Measurements from ENCODE around the gene OPTC.
"Not testable (repeated sequence)": the region's sequence is repeated elsewhere in the genome, so short reads cannot be mapped to it uniquely, and the experiment has no call there.

OPTC gene, protein sequence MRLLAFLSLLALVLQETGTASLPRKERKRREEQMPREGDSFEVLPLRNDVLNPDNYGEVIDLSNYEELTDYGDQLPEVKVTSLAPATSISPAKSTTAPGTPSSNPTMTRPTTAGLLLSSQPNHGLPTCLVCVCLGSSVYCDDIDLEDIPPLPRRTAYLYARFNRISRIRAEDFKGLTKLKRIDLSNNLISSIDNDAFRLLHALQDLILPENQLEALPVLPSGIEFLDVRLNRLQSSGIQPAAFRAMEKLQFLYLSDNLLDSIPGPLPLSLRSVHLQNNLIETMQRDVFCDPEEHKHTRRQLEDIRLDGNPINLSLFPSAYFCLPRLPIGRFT

DNA sequence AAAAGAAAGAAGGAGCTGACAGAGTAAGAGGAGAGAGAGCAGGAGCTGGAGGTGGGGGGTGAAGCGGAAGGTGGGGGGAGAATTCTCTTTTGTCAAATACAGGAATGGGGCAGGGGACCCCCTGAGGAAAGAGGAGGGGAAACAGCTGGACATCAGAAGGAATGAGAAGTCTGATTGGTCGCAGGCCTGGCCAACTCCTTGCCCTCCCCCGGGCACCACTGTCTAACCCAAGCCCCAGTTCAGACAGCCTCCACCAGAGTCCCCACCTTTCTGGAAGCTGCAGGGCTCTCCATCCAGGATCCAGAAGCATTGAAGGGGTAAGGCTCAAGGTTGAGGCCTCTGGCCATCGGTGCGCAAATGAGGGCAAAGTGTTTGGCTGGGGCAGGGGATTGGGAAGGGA lies at the start of gene OPTC:
Gene OPTC, plus strand, starts transcription at position 253 of the 400 bp plus-strand sequence. CDS start 1,853 bp downstream, outside the sequence.
- DNase-seq: no peak

DNA sequence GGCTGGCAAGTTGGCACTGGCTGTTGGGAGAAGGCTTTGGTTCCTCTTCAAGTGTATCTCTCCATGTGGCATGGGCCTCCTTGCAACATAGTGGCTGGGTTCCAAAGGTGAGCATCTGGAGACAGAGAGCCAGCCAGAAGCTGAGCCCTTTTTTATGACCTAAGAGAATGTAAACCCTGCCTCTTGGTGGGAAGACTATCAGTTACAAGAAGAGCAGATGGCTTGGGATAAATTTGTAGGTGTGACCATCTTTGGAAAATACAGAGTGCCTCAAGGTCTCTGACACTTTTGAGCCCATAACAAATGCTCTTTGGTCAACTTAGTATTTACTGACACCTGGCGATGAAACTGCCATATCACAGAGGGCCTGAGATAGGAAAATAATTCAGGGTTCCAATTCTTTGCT lies 49.8 kb upstream of the OPTC start:
- no peak for DNase-seq

DNA sequence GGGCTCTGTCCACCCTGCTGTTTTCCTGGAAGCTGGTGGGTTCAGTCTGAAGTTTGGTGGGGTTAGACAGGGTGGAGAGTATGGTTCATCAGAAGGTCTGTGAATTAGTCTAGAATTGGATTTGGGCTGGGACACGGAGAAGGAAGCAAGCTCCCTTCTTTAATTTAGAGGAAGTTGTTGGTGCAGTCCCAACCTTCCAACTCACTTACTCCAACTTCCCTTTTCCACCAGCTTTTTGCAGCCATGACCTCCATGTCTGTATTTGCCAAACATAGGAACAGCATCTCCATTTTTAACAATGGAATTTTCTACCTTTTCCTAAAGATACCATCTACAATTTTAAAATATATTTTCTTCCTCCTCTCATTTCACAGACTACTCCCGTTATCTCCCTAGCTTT lies 46.8 kb upstream of the OPTC start:
- DNase-seq: no peak

DNA sequence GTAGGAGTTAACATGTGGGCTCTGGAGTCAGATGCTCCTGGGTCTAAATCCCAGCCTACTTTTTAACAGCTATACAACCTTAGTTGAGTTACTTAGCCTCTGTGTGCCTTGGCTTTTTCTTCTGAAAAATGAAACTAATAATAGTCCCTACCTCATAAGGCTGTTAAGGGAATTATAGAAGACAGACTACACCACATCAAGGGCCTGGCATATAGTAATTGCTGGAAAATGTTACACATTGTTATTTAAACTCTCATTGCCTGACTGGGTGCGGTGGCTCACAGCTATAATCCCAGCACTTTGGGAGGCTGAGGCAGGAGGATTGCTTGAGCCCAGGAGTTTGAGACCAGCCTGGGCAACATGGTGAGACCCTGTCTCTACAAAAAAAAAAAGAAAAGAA lies 46.4 kb upstream of the OPTC start:
- DNase-seq: not testable (repeated sequence)

DNA sequence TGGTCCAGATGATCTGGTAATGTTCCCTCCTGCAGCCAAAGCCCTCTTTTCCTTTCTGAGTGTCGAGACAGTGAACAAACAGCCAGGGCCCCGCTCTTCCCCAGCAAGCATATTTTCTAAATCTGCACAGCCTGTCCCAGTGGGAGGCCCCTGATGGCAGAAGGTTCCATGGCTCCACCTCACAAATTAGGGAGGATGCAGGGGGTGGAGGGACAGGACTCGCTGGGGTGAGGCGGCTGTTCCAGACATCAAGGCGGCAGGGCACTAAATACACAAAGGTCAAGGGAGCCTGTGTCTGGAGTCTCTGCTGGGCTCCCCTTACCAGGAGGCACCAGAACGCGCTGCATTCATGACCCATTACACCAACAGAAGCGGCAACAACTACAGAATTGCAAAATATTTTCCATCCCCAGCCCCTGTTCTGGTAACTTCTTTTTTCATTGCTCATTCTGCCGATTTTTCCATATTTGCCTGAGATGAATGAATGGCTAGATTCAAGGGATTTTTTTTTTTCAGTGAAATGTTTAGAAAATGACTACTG lies 45.4 kb upstream of the OPTC start:
- no peak for DNase-seq

DNA sequence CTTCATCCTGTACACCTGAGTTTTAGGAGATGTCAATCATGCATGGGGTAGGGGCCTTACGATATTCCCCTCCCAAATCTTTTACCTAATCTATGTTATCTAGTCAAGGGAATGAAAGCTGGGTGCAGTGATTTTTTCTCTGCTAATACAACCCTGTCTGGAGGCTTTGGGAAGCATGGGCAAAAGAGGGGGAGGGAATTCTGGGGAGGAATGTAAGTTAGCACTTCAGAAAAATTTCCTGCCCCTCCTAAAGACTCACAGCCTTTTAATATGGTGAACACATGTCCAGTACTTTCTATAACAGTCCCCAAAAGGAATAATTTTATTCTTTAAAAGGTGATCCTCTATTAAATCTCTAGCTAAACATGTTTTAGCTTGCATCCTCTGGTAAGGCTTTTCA lies 44.0 kb upstream of the OPTC start:
- no peak for DNase-seq

DNA sequence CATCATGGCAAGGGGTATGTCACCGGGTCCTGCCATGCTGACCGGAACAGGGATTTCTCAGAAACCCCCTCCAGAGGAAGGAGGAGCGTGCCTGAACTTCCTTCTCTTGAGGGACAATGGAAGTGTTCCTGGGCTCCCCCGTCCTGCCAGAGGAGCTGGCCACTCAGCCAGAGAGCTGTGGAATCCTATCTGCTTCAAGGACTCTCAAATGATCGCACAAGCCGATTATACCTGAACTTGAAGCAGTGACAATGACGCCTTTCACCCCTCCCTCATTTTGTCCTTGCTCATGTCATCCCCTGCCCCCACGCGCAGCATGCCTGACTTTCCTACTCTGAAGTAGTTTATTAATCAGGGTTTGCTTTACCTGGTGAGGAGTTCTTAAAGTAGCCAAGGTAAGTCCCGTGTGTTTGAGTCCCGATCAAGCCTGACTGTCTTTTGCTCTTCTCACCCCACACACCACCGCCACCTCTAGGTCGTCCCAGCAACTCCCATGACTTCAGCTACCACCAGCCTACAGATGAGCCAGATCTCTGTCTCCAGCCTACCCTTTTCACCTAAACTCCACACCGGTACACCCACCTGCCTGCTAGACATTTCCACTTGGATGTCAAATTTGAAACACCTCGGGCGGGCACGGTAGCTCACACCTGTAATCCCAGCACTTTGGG lies 43.3 kb upstream of the OPTC start:
- no peak for DNase-seq

DNA sequence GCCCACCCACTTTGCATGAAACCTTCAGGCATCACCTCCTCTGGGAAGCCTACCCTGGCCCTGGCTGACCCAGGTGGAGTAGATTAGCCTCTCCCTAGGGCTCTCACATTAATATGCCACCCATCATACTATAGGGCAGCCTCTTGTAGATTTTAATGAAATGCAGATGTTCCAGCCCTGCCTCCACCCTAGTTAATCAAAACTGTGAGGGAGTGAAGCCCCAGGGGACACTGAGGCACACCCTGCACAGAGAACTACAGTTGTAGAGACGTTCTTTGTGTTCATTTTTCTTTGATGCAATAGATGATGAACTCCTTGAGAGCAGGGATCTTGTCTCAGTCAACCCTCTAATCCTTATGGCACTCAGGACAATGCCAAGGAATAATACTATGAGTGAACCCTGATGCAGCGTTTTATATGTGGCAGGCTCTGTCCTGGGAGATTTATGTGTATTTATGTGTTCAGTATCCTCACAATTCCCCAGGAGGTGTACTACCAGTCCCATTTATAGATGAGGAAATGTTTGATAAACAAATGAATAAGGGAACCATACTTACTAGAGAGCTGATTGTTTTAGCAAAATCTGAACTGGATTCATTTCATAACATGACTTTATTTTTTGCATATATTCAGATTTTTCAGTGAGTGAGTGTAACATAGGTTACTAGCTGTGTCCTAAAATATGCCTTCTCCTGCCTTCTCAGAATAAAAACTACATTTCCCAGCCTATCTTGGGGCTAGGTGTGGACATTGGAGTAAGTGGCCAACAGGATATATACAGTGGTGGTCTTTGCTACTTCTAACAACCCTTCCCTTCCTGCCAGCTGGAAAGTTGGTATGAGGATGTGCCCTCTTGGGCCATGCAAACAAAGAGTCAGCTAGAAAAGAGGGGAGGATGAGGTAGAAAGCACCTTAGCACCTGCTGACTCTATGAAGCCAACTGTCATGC lies 41.8 kb upstream of the OPTC start:
- no peak for DNase-seq

DNA sequence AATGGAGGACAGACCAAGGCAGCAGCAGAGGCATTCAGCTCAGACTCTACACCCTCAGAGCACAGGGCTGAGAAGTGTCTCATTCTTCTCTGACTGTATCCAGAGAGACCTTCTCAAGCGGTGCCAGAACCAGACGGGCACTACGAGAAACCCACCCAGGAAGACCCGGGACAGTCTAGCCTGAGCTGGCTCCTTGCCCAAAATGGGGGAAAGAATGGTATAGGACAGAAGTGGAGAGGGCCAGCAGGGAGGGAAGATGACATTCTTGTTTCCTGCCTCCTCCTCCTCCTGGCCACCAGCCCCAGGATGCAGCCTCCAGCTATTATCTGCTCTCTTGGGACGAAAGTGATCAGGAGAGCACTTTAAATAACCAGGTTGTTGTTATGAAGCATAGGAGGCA lies 40.9 kb upstream of the OPTC start:
- no peak for DNase-seq

DNA sequence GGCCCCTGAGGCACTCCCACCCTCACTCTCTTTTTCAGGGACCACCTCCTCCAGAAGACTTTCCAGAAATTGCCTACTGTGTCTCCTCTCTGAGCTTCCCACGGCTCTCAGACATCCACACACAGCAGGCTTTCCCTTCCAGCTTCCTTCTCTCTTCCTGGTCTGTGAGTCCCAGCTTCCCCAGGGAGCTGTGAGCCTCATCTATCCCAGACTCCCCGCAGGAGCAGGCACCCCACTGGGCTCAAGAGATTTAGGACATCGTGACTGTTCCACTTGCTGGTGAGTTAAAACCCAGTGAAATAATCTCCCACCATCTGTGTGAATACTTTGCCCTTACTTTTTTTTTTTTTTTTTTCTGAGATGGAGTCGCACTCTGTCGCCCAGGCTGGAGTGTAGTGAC lies 40.3 kb upstream of the OPTC start:
- no peak for DNase-seq

DNA sequence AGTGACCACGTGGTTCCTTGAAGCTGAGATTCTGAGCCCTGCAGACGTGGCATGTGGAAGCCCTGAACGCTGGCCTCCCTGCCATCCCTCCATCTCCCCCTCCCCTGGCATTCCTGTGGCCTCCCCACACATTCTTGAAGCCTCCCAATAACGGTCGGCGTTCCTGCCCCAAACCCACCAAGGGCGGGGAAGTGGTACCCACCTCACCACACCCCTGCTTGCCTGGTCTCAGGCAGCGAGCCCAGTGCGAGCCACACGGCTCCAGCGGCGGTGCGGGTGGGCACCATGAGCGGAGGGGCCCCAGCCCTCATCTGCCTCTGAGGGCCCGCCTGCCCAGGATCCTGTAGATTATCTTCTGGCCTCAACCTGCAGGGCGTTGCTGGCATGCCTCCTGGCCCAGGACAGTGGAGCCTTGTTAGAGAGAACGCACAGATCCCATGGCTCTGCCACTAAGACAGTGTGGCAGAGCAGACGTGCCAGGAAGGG lies 38.9 kb upstream of the OPTC start:
- DNase-seq: no peak

DNA sequence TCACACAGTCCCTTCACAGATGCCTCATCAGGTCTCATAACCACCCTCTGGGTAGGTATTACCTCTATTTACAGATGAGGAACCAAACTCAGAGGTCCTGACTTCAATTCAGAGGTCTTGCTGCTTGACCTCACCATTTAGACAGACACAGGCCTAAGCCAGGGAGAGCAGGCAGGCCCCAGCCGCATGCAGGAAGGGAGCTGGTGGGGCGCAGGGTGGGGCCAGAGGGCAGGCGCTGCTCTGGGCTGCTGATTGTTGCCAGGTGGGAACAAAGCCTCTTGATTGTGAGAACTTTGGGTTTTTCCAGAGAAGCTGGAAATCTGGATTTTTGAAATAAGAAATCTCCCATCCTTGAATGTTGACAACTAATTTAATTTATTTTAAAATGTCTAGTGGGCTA lies 38.2 kb upstream of the OPTC start:
- no peak for DNase-seq

DNA sequence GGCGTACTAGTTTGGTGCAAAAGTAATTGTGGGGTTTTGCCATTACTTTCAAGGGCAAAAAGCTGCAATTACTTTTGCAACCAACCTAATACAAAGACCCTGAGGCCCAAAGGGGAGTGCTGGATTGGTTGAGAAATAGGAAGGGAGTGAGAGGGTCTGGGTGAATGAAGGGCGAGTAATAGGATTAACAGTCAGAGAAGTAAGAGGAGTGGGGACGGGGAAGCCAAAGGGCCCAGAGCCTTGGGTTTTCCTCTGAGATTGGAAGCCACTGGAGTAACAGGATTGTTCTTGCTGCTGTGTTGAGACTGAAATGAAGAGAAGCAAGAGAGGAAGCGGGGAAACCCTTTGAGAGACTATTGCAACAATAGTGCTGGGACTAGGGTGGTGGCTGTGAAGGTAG lies 37.4 kb upstream of the OPTC start:
- DNase-seq: no peak

DNA sequence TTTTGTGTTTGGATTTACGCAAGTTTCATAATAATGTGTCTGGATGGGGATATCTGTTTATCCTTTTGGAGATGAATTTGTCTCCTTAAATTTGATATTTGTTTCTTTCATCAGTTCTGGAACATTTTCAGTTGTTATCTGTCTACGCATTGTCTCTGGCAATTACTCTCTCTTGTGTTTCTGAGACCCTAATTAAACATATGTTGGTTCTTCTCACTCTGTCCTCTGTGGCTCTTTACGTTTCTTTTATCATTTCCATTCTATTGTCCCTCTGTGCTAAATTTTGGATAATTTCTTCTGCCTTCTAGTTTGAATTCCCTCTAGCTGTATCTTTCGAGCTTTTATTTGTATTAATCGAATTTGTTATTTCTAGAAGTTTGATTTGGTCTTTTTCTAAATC lies 35.9 kb upstream of the OPTC start:
- no peak for DNase-seq

DNA sequence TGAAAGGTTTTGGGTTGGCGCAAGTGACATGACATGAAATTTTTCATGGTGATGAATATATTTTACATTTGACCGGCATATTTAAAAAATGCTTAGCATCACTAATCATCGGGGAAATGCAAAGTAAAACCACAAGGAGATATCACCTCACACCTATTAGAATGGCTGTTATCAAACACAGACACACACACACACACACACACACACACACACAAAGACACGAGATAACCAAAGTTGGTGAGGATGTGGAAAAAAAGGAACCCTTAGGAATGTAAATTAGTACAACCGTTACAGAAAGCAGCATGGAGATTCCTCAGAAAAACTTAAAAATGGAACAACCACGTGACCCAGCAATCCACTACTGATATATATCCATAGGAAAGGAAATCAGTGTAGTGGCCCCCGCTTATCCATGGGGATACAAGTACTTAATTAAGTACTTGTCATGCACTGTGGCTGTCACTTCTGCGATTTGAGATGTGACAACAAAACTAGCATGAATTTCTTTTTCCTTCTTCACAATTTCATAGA lies 34.2 kb upstream of the OPTC start:
- DNase-seq: no peak

DNA sequence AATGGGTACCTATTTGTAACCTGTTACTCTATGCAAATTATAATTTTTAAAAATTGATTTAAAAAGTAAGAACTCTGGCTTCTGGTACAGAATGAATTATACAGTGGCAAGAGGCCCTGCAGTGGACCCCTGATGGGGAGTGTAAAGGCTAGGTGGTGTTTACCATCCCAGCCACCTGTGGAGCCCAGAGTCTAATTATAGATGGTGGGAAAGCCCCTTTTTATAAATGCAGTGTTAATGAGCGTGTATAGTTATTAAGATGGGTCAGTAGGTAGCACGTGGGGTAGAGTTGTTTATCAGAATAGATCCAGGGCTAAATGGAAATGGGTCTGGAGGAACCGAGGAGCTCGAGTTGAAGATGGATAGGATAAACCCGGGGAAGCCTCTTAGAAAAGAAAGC lies 32.2 kb upstream of the OPTC start:
- no peak for DNase-seq

DNA sequence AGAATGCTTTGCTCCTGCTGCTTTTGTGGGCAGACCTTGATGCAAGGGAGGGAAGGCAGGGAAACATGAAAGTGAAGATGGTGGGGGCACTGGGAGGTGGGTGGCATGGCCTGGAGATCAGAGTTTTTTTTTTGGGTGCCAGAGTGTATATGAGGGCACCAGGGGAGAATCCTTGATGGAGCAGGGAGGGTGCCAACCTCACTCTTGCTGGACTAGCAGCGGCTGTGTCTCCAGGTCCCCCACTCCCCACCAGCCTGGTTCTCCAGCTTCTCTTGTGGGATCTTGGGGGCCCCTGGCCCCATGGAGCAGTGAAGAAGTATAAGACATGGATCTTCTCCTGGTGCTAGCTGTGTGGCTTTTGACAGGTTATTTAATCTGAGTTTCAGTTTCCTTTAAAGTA lies 31.8 kb upstream of the OPTC start:
- DNase-seq: no peak

DNA sequence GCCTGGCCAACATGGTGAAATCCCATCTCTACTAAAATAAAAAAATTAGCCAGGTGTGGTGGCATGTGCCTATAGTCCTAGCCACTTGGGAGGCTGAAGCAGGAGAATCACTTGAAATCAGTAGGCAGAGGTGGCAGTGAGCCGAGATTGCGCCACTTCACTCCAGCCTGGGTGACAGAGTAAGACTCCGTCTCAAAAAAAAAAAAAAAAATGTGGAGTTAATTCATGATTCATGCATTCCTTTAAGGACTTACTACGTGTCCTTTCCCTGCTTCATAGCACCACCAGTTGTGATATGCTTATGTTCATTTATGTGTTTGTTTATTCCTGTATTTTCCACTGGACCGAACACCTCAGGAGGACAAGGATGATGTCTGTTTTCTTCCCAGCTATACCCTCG lies 31.1 kb upstream of the OPTC start:
- DNase-seq: no peak

DNA sequence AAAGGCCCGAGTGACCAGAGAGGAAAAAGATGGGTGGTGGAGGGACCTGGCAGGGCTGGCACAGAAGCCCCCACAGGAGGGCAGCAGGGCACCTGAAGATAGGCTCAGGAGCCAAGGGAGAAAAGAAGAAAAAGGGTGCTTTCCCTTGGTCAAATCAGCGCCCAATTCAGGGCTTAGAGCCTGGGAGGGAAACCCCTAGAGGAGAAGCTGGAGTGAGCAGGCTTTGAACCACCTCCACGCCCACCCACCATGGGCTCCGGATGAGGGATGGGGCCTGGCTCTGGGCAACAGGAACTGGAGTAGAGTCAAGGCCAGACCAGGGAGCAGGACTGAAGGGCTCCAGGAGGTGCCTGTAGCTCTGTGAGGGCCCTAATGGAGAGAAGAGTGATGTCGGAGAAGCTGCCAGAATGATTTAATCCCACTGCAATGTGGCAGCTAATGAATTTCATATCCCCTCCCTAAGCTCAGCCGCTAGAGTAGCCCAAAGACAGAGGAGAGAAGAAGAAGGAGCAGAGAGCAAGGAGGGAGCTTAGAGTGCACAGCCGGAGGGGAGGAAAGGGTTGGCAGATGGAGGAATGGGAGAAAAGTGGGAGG lies 30.4 kb upstream of the OPTC start:
- DNase-seq: no peak

DNA sequence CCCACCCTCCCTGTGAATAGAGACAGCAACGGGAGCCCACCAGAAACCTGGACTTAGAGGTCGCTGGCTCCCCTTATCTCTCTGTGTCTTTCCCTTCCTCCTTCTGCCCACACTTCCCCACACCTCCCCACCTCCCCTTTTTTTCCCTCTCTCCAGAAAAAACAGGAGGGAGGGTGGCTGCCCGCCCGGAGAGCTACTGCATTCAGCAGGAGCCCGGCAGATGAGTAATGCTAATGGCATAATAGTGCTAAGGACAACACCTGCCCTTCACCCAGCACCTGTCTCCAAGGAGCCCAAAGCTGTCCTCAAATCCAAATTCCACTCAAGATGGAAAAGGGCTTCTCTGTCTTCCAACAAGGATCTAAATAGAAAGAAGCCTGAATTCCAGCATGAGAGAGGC lies 29.7 kb upstream of the OPTC start:
- no peak for DNase-seq

DNA sequence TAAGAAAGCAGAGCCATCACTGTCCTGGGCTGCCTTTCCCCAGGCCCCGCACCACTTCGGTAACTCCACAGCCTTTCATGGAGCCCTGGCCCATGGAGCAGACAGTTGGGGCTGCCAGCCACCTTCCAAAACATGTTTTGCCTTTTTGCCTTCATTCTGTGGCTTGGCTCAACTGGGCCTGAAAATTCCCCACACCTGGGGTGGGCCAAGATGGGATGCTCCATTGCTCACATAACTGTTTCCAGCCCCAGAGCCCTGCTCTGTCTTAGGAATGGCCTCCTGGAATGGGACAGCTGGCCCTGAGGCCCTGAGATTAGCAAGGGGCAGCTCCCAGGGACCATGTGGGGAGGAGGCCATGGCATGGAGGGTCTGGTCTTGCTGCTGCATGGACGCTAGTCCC lies 29.2 kb upstream of the OPTC start:
- no peak for DNase-seq

DNA sequence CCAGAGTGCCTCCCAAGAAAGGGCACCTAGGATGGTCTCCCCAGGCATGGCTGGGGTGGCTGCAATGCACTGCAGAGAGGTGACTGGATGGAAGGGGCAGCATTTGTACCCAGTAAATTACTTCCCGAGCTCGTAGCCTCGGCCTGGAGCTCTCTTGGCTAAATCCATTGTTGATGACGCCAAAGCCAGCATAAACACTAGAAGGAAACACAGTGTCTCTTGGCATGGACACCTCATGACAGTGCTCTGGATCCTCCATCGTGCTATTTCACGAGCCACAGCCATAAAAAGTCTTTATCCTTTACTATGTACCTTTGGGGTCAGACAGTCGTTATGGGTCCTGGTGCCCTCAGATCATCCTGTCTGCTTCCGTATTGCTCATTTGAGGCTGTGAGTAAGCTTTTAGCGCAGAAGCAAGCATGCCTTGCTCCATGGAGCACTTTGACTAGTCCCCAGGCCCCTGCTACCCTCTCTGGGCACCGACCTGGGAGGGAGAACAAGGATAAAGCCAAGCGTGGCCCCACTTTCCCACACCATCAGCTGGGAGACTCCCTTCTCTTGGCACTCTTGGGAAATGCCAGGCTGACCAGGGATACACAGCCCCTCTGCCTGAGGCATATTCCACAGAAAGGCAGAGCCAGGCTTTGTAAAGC lies 28.7 kb upstream of the OPTC start:
- no peak for DNase-seq
